Measurements from ENCODE around the gene NOPCHAP1. TPM values are rescaled to one million over a fixed set of nuclear protein-coding genes. Genes with fewer than 3 reads are reported as not detected.
"Not testable (repeated sequence)": the region's sequence is repeated elsewhere in the genome, so short reads cannot be mapped to it uniquely, and the experiment has no call there.

The NOPCHAP1 gene
- total and polyA plus RNA-seq, 2 donors (not counting 1 experiment from before 2014, with no cell fraction given): 3.2 to 21.2 TPM

DNA sequence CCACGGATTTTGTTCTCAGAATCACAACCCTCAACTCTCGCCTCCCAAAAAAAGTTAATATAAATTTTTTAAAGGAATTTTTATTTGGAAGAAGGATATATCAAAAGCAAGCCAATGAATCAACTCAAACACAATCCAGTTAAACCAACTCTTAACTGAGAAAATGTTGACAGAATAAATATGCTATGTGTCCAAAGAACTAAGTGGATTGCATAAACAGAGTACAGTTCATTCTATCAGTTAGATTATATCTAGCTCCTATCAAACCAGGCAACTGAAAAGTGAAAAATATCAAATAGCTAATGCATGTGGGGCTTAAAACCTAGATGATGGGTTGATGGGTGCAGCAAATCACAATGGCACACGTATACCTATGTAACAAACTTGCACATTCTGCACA, 44.7 kb upstream of the NOPCHAP1 start:
- Histone ChIP-seq H3K27me3 (replicated peaks in 1 of 4; ENCODE audit: control extremely low read depth in 1 of 4, control insufficient read depth in 3 of 4, insufficient read depth in 4 of 4, low read length in 3 of 4) (no peaks in the 10 kb centered on the region), H2AFZ (ENCODE audit: insufficient read depth, low read depth, low read length, poor library complexity, severe bottlenecking) (no peak overlapping the region), H3K9me3 (ENCODE audit: control extremely low read depth in 1 of 3, control insufficient read depth in 2 of 3, insufficient read depth in 1 of 3, low read length in 2 of 3) (peaks cover 0 to 8% (median 0%) of the 10 kb centered on the region in 3 donors), H3K4me3 (ENCODE audit: control extremely low read depth in 1 of 5, extremely low read depth in 1 of 5, insufficient read depth in 1 of 5, low read depth in 2 of 5, low read length in 4 of 5) (no peak overlapping the region), H3K27ac (ENCODE audit: low read length in 2 of 2) (no peak overlapping the region), H3K36me3 (replicated peaks in 1 of 2; ENCODE audit: control extremely low read depth in 1 of 2, control insufficient read depth in 1 of 2, extremely low read depth in 1 of 2, insufficient read depth in 2 of 2, low read length in 1 of 2) (no peaks in the 10 kb centered on the region), H3K4me1 (ENCODE audit: control insufficient read depth in 2 of 2, insufficient read depth in 2 of 2, low read length in 2 of 2) (no peaks in the 10 kb centered on the region), H4K20me1 (ENCODE audit: control insufficient read depth, insufficient read depth, low read length, poor library complexity, severe bottlenecking) (no peaks in the 10 kb centered on the region), H3K9ac (ENCODE audit: low read length) (no peak overlapping the region), H3K4me2 (replicated peaks; ENCODE audit: low read depth, low read length, poor library complexity, severe bottlenecking) (no peak overlapping the region), H3K79me2 (ENCODE audit: control insufficient read depth, insufficient read depth, low read length) (no peaks in the 10 kb centered on the region)
- H3K9me3 Mint-ChIP-seq (ENCODE audit: insufficient read depth): no peaks in the 10 kb centered on the region
- TF ChIP-seq, protein P1, sequence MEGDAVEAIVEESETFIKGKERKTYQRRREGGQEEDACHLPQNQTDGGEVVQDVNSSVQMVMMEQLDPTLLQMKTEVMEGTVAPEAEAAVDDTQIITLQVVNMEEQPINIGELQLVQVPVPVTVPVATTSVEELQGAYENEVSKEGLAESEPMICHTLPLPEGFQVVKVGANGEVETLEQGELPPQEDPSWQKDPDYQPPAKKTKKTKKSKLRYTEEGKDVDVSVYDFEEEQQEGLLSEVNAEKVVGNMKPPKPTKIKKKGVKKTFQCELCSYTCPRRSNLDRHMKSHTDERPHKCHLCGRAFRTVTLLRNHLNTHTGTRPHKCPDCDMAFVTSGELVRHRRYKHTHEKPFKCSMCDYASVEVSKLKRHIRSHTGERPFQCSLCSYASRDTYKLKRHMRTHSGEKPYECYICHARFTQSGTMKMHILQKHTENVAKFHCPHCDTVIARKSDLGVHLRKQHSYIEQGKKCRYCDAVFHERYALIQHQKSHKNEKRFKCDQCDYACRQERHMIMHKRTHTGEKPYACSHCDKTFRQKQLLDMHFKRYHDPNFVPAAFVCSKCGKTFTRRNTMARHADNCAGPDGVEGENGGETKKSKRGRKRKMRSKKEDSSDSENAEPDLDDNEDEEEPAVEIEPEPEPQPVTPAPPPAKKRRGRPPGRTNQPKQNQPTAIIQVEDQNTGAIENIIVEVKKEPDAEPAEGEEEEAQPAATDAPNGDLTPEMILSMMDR (IDR thresholded peaks at IDR 0.05): no peak
- no peak for TF ChIP-seq EZH2 (IDR thresholded peaks at IDR 0.05; ENCODE audit: borderline replicate concordance, insufficient read depth, low read depth, low read length, poor library complexity, severe bottlenecking)
- H3K27ac Mint-ChIP-seq: no peak overlapping the region
- CTCF ChIA-PET: interaction anchor here (0.7 kb wide), 1 partner anchor 12 kb away, joined by 6 read pairs; no protein-coding TSS in a partner anchor
- no peaks in the 10 kb centered on the region for H3K27me3 Mint-ChIP-seq
- POLR2A ChIA-PET: no interaction called here
- no peak for ATAC-seq (ENCODE audit: low read depth)
- no peak overlapping the region for H3K4me3 Mint-ChIP-seq
- DNase-seq: no peak
- no CpG with 5 or more reads among the region's 3 CpGs for WGBS (ENCODE audit: insufficient coverage)
- intact Hi-C loops (cut with micrococcal nuclease): no loop called here
- H3K4me1 Mint-ChIP-seq: no peaks in the 10 kb centered on the region

DNA sequence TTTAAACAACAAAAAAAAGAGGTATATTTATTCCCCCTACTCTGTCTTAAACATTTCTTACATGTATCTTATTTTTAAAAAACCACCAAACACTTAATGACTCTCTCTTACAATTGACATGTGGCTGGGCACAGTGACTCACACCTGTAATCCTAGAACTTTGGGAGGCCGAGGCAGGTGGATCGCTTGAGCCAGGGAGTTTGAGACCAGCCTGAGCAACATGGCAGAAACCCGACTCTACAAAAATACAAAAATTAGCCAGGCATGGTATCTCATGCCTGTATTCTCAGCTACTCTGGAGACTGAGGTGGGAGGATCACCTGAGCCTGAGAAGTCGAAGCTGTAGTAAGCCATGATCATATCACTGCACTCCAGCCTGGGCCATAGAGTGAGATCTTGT, 44.0 kb upstream of the NOPCHAP1 start:
- Histone ChIP-seq H3K79me2 (ENCODE audit: control insufficient read depth, insufficient read depth, low read length) (no peaks in the 10 kb centered on the region), H3K4me2 (replicated peaks; ENCODE audit: low read depth, low read length, poor library complexity, severe bottlenecking) (no peak overlapping the region), H3K36me3 (replicated peaks in 1 of 2; ENCODE audit: control extremely low read depth in 1 of 2, control insufficient read depth in 1 of 2, extremely low read depth in 1 of 2, insufficient read depth in 2 of 2, low read length in 1 of 2) (no peaks in the 10 kb centered on the region), H3K27me3 (replicated peaks in 1 of 4; ENCODE audit: control extremely low read depth in 1 of 4, control insufficient read depth in 3 of 4, insufficient read depth in 4 of 4, low read length in 3 of 4) (no peaks in the 10 kb centered on the region), H2AFZ (ENCODE audit: insufficient read depth, low read depth, low read length, poor library complexity, severe bottlenecking) (no peak overlapping the region), H3K9ac (ENCODE audit: low read length) (no peak overlapping the region), H3K4me1 (ENCODE audit: control insufficient read depth in 2 of 2, insufficient read depth in 2 of 2, low read length in 2 of 2) (no peaks in the 10 kb centered on the region), H3K9me3 (ENCODE audit: control extremely low read depth in 1 of 3, control insufficient read depth in 2 of 3, insufficient read depth in 1 of 3, low read length in 2 of 3) (peaks cover 0 to 8% (median 0%) of the 10 kb centered on the region in 3 donors), H3K27ac (ENCODE audit: low read length in 2 of 2) (no peak overlapping the region), H3K4me3 (ENCODE audit: control extremely low read depth in 1 of 5, extremely low read depth in 1 of 5, insufficient read depth in 1 of 5, low read depth in 2 of 5, low read length in 4 of 5) (no peak overlapping the region), H4K20me1 (ENCODE audit: control insufficient read depth, insufficient read depth, low read length, poor library complexity, severe bottlenecking) (no peaks in the 10 kb centered on the region)
- CTCF ChIA-PET: interaction anchor here (0.9 to 1.3 kb wide), 2 partner anchors 16 to 21 kb away, joined by 3 read pairs; partner anchors contain the start of gene SLC41A2
- Mint-ChIP-seq H3K4me3 (no peak overlapping the region), H3K27ac (no peak overlapping the region), H3K4me1 (no peaks in the 10 kb centered on the region), H3K27me3 (no peaks in the 10 kb centered on the region), H3K9me3 (ENCODE audit: insufficient read depth) (no peaks in the 10 kb centered on the region)
- intact Hi-C loops (cut with micrococcal nuclease): no loop called here
- 89% methylated on average over 2 of the region's 4 CpGs for WGBS (ENCODE audit: insufficient coverage)
- POLR2A ChIA-PET: no interaction called here
- TF ChIP-seq, protein P1 (IDR thresholded peaks at IDR 0.05): no peak
- no peak for TF ChIP-seq EZH2 (IDR thresholded peaks at IDR 0.05; ENCODE audit: borderline replicate concordance, insufficient read depth, low read depth, low read length, poor library complexity, severe bottlenecking)
- ATAC-seq (ENCODE audit: low read depth) (no peak), DNase-seq (no peak)

DNA sequence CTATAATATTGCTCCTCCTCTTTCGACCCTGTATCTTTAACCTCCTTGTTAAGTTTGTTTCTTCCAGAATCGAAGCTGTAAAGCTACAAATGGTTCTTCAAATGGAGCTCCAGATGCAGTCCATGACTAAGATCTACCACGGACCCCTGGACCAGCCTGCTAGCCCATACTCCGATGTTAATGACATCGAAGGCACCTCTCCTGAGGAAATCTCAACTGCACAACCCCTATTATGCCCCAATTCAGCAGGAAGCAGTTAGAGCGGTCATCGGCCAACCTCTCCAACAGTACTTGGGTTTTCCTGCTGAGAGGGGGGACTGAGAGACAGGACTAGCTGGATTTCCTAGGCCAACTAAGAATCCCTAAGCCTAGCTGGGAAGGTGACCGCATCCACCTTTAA, 42.7 kb upstream of the NOPCHAP1 start:
- H4K20me1 ChIP-seq (ENCODE audit: control insufficient read depth, insufficient read depth, low read length, poor library complexity, severe bottlenecking); H3K4me3 Mint-ChIP-seq; H3K27ac Mint-ChIP-seq; H3K4me1 Mint-ChIP-seq; H3K79me2 ChIP-seq (ENCODE audit: control insufficient read depth, insufficient read depth, low read length); ATAC-seq (ENCODE audit: low read depth); H2AFZ ChIP-seq (ENCODE audit: insufficient read depth, low read depth, low read length, poor library complexity, severe bottlenecking); DNase-seq; H3K4me2 ChIP-seq (replicated peaks; ENCODE audit: low read depth, low read length, poor library complexity, severe bottlenecking); H3K27me3 Mint-ChIP-seq; H3K9me3 ChIP-seq (ENCODE audit: control extremely low read depth in 1 of 3, control insufficient read depth in 2 of 3, insufficient read depth in 1 of 3, low read length in 2 of 3); H3K9ac ChIP-seq (ENCODE audit: low read length); H3K4me3 ChIP-seq (ENCODE audit: control extremely low read depth in 1 of 5, extremely low read depth in 1 of 5, insufficient read depth in 1 of 5, low read depth in 2 of 5, low read length in 4 of 5); H3K36me3 ChIP-seq (replicated peaks in 1 of 2; ENCODE audit: control extremely low read depth in 1 of 2, control insufficient read depth in 1 of 2, extremely low read depth in 1 of 2, insufficient read depth in 2 of 2, low read length in 1 of 2); H3K27me3 ChIP-seq (replicated peaks in 1 of 4; ENCODE audit: control extremely low read depth in 1 of 4, control insufficient read depth in 3 of 4, insufficient read depth in 4 of 4, low read length in 3 of 4); intact Hi-C loops (cut with micrococcal nuclease); H3K27ac ChIP-seq (ENCODE audit: low read length in 2 of 2); H3K4me1 ChIP-seq (ENCODE audit: control insufficient read depth in 2 of 2, insufficient read depth in 2 of 2, low read length in 2 of 2); H3K9me3 Mint-ChIP-seq (ENCODE audit: insufficient read depth): not testable (repeated sequence)
- ChIA-PET CTCF (interaction anchor here (1.3 kb wide), 1 partner anchor 15 kb away, joined by 3 read pairs; the partner anchor contains the start of gene SLC41A2), POLR2A (interaction anchor here (0.6 kb wide), 1 partner anchor 30 kb away, joined by 3 read pairs; no protein-coding TSS in a partner anchor)
- 95% methylated on average over 6 of the region's 8 CpGs for WGBS (ENCODE audit: insufficient coverage)

Measured in B cell (primary cell).